Iris pigment epithelial cell (primary cell): ENCODE results near the gene KIF3B.

ENCODE experiments used
- DNase-seq: peaks from one replicate; pipeline ENCODE4 v3.0.0-alpha.2; 2011; ENCODE audit warnings: low read depth

Gene KIF3B

GRCh38 chr20:32330555-32330897 is 53.1 kb downstream of the KIF3B start:
- no peak for DNase-seq

GRCh38 chr20:32332614-32333013 is 55.2 kb downstream of the KIF3B start:
- peak; percentile 67 for DNase-seq

- no peak for DNase-seq
These were observed 55.9 kb downstream of the KIF3B start for GRCh38 chr20:32333181-32333987.

GRCh38 chr20:32333988-32334885 is 56.8 kb downstream of the KIF3B start:
- DNase-seq: no peak

GRCh38 chr20:32336918-32337347 is 59.5 kb downstream of the KIF3B start:
- peak; percentile 54 for DNase-seq

GRCh38 chr20:32337937-32338661 is 60.6 kb downstream of the KIF3B start:
- DNase-seq: no peak

- DNase-seq: no peak
These were observed 61.2 kb downstream of the KIF3B start for GRCh38 chr20:32338665-32339064.

GRCh38 chr20:32339116-32339515 is 61.7 kb downstream of the KIF3B start:
- no peak for DNase-seq

GRCh38 chr20:32341053-32341452 is 63.6 kb downstream of the KIF3B start:
- DNase-seq: peak; percentile 67

GRCh38 chr20:32343439-32343838 is 66.0 kb downstream of the KIF3B start:
- DNase-seq: peak; percentile 87

GRCh38 chr20:32344835-32345506 is 67.5 kb downstream of the KIF3B start:
- no peak for DNase-seq

GRCh38 chr20:32348207-32348606 is 70.8 kb downstream of the KIF3B start:
- no peak for DNase-seq

- DNase-seq: no peak
These were observed 73.0 kb downstream of the KIF3B start for GRCh38 chr20:32350421-32350820.

GRCh38 chr20:32352121-32352720 is 74.8 kb downstream of the KIF3B start:
- DNase-seq: no peak

- no peak for DNase-seq
These were observed 76.5 kb downstream of the KIF3B start for GRCh38 chr20:32353848-32354496.

GRCh38 chr20:32354592-32355416 is 77.4 kb downstream of the KIF3B start:
- peak; percentile 86 for DNase-seq

GRCh38 chr20:32355417-32355841 is 78.0 kb downstream of the KIF3B start:
- no peak for DNase-seq

- peak; percentile 79 for DNase-seq
These were observed 78.6 kb downstream of the KIF3B start for GRCh38 chr20:32355907-32356621.
